HG02981 (cell line): ENCODE measurements around the gene RTN1.

Experiments
- ATAC-seq: cut with Tn5 transposase; IDR thresholded peaks from one replicate; pipeline ENCODE4 v1.9.1; 2021; ENCODE audit warnings: mild to moderate bottlenecking, moderate library complexity; ENCODE audit not compliant: unreplicated experiment

Gene RTN1

GRCh38 chr14:59850458-59850857 lies 20.1 kb downstream of the RTN1 start:
- ATAC-seq = no peak

GRCh38 chr14:59849411-59850130 lies 21.0 kb downstream of the RTN1 start:
- ATAC-seq = no peak

GRCh38 chr14:59848671-59849070 lies 21.9 kb downstream of the RTN1 start:
- ATAC-seq = no peak

GRCh38 chr14:59847711-59848110 lies 22.9 kb downstream of the RTN1 start:
- no peak for ATAC-seq

- ATAC-seq = no peak
These were observed 24.0 kb downstream of the RTN1 start for GRCh38 chr14:59846595-59846994.

- no peak for ATAC-seq
These were observed 25.3 kb downstream of the RTN1 start for GRCh38 chr14:59845245-59845644.

GRCh38 chr14:59844186-59844812 lies 26.3 kb downstream of the RTN1 start:
- ATAC-seq = no peak

- ATAC-seq = no peak
These were observed 34.5 kb downstream of the RTN1 start for GRCh38 chr14:59836116-59836515.

GRCh38 chr14:59832653-59833294 lies 37.8 kb downstream of the RTN1 start:
- no peak for ATAC-seq

- no peak for ATAC-seq
These were observed 39.4 kb downstream of the RTN1 start for GRCh38 chr14:59831121-59831730.

- ATAC-seq = no peak
These were observed 40.2 kb downstream of the RTN1 start for GRCh38 chr14:59830338-59830734.

GRCh38 chr14:59829469-59830337 lies 40.9 kb downstream of the RTN1 start:
- ATAC-seq = no peak

- ATAC-seq = no peak
These were observed 42.3 kb downstream of the RTN1 start for GRCh38 chr14:59828276-59828675.

GRCh38 chr14:59827401-59827800 lies 43.2 kb downstream of the RTN1 start:
- ATAC-seq = no peak

- ATAC-seq = no peak
These were observed 44.4 kb downstream of the RTN1 start for GRCh38 chr14:59826150-59826549.

- ATAC-seq = no peak
These were observed 47.4 kb downstream of the RTN1 start for GRCh38 chr14:59823179-59823578.

- ATAC-seq = no peak
These were observed 51.0 kb downstream of the RTN1 start for GRCh38 chr14:59819446-59820088.

- ATAC-seq = no peak
These were observed 53.6 kb downstream of the RTN1 start for GRCh38 chr14:59816941-59817340.

GRCh38 chr14:59814988-59815387 lies 55.6 kb downstream of the RTN1 start:
- no peak for ATAC-seq

GRCh38 chr14:59811815-59812214 lies 58.8 kb downstream of the RTN1 start:
- no peak for ATAC-seq
